ENCODE results near the gene LANCL3.

The LANCL3 gene

DNA sequence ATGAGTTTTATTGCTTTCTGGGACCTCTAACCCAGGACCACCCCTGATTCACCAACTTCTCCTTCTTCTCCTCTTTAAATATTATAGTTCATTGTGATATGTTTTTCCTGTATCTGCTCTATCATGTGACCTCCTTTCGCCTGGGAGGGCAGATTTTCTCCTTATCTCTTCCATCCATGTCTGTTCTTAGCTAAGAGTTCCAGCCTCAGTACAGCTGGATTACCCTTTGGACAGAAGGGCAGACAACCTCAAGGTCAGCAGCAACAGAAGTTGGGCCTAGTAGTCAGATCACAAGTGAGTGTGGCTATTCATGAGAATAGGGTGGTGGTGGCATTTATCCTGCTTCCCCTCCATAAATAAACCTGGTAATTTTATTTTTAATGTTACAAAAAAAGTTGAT is 108.4 kb downstream of the LANCL3 start:
- no peak for DNase-seq (ENCODE audit: low read depth)

DNA sequence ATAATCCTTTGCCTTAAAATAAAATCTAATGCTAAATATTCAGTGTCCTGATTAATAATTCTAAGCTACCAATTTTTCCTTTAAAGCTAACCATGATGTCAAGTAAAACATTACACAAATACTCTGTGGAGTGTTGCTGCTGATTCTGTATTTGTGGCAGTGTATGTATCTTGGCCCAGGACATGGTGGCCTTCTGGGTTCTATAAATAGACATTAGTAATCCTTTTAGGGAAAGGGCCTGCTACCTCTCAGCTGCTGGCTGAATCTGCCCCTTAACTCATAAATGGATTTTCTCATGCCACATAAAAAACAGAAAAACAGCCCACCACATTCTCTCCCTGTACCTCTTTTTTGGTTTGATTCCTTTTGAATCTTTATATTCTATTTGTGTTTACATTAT is 113.0 kb downstream of the LANCL3 start:
- no peak for DNase-seq (ENCODE audit: low read depth)

DNA sequence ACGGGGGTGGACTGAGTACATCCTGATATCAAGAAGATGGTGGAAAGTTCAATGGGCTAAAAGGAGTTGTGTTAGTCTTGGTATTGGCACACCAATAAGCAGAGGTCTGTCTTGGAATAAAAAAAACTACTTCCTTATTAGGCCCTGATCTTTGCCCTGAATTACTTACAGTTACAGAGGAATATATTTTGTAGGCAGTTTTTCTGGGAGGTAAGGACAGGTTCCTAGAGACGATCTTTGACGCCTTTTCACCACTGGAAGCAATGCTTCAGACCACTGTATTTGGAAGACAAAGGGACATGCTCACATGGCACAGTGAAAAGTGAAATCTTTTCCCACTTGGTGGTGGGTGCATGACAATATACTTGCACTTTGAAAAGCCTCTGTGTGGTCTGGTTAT is 113.5 kb downstream of the LANCL3 start:
- no peak for DNase-seq (ENCODE audit: low read depth)

DNA sequence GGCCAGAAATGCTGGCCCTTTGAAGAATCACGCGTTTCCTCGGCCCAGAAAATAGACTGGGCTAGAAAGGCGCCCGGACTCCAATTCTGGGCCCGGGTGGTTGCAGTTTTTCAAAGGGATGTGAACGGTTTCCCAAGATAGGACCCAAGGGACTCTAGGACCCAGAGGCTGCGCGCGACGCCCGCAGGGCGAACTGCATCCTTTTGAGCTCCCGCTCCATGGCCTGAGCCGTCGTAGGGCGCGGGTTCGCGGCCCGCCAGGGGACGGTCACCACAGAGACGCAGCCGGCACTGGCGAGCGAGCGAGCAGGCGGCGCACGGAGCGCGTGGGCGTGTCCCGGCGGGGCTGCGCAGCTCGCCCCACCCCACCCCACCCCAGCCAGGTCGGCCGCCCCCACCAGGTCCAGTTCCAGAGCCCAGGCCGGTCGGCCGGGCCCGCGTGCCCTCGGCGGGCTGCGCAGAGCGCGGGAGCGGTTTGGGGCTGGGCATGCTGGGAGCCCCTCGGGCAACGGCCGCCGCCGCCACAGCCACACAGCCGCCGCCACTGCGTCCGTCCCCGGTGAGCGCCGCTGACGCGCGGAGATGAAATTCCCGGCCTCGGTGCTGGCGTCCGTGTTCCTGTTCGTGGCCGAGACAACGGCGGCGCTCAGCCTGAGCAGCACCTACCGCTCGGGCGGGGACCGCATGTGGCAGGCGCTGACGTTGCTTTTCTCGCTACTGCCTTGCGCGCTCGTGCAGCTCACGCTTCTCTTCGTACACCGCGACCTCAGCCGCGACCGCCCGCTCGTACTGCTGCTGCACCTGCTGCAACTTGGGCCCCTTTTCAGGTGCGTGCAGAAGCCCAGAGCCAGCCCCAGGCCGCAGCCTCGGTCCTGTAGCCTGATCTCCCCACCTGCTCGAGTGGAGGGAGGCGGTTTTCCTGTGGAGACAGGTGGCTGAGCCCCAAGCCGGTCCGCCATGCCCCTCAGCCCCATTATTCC is 114.2 kb downstream of the LANCL3 start, which contains the start of gene XK:
XK (plus strand) TSS at position 411 of the 979 bp plus-strand sequence; CDS start at position 582, 171 bp downstream.
- no peak for DNase-seq (ENCODE audit: low read depth)

DNA sequence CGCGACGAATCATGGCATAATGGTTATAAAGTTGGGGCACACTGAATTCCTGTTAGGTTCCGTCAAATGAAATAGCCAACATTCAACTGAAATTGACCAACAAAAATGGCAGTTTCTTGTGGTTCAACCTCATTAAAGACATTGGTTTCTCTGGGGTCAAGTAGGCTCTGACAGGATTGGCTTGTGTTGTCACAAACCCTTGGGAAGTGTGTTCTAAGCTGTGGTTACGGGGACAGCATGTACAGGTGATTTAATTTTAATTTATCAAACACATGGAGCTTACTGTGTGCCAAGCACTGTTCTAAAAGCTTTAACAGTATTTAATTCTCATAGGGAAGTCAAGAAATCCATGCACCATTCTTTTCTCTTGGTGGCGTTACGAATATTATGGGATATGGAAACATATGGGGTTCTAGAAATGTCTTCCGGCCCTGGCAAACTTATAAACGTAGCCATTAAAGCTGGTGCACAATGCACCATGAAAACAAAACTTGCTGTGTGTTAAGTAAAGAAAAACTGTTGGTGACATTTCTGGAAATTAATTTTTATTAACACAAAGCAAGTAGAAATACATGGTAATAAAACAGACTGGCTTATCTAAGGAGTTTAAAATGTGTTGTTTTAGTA is 115.0 kb downstream of the LANCL3 start:
- DNase-seq (ENCODE audit: low read depth): no peak

DNA sequence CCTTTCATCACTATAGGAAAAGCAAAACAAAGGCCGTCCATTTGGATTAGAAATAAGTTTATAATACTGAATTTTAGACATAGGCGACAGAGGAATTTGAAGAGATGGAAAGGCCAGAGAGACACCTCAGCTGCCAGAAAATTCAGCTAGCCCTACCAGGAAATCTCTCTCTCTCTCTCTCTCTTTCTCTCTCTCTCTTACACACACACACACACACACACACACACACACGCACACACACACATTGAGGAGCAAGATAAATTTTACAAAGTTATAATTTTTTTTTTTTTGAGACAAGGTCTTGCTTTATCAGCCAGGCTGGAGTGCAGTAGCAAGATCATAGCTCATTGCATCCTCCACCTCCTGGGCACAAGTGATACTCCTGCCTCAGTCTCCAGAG is 115.5 kb downstream of the LANCL3 start:
- no peak for DNase-seq (ENCODE audit: low read depth)

DNA sequence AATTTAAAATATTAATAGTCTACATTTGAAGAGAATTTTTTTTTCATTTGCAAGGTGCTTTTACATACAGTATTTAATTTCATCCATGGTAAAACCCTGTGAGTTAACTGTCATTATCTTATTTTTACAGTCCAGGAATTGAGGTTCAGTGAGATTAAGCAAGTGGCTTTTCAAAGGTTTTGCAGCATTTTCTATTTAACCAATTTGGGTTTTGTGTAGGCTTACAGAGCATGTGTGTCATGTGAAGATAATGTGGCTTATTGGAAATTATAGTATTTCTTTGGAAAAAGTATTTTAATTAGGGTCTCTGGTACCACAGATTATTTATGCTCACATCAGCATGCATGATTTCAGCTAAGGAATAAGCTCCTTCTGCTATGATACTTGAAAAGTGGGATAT is 118.7 kb downstream of the LANCL3 start:
- DNase-seq (ENCODE audit: low read depth): no peak

DNA sequence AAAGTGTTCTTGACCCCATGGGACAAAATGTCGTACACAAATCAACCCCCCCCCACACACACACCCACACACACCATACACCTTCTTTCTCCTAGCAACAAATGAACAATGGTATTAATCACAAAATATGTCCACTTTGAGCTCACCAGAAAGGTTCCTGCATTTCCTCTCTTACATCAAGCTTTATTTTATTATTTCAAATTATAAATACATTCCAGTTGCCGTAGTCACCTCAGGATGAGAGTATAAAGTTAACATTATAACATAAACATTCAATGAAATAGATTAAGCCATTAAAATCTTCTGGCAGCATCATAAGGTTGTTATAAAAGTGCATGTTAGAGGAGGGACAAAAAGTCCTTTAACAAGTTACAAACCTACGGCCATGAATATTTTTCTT is 121.5 kb downstream of the LANCL3 start:
- no peak for DNase-seq (ENCODE audit: low read depth)

GRCh38 chrX:37697169-37697760 is 125.8 kb downstream of the LANCL3 start:
- no peak for DNase-seq (ENCODE audit: low read depth)

- DNase-seq (ENCODE audit: low read depth): no peak
Measured at GRCh38 chrX:37701588-37701987, 130.1 kb downstream of the LANCL3 start.

DNA sequence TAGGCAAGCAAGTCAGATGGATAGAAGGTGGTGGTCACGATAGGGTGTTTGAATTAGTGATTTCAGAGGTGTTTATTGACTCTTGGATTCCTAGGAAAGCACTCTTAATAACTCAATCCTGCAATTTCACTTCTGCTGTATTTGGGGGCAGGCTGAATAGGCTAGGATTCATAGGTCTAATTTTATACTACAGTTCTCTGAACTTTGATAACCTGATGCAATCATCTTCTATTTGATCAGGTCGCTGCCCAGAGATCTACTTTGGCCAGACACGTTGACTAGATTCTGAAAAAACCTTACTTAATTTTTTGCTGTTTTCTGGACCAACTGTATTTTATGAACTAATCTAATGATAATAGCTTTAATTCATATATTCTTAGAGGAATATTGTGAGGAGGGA is 140.5 kb downstream of the LANCL3 start:
- no peak for DNase-seq (ENCODE audit: low read depth)

DNA sequence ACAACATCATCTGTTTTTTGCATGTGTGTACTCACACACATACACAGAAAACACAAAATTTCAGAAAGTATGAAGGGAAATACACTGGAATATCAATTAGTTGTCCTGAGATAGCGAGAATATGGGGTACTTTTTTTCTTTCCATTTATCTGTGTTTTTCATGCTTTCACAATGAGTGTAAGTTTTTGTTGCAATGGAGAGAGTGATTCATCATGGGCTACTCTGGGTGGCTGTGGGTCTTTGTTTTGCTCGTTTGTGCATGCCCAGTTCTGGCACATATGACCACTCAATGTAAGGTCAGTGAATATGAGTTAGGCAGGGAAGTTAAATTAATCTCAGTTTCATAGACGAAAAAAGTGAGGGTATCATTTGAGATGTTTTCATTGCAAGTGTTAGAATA is 141.0 kb downstream of the LANCL3 start:
- no peak for DNase-seq (ENCODE audit: low read depth)

- no peak for DNase-seq (ENCODE audit: low read depth)
Measured at GRCh38 chrX:37714479-37714878, 143.0 kb downstream of the LANCL3 start.

DNA sequence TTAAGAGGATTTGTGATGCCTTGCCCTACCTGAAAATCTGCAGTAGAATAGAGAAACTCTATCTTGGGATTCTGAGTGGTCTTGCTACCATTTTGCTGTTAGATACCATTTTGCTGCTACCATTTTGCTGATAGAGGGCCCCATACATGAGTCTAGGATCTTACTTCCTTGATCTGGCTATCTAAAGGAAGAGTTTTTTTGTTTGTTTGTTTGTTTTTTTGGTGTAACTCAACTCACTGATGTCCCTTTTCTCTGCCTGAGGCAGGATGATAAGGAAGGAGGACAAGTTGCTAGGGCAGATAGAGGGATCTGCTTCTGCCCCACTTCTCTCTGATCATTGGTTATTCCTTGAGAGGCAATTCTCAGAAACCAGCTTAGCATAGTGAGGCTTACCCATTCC is 145.1 kb downstream of the LANCL3 start:
- no peak for DNase-seq (ENCODE audit: low read depth)

DNA sequence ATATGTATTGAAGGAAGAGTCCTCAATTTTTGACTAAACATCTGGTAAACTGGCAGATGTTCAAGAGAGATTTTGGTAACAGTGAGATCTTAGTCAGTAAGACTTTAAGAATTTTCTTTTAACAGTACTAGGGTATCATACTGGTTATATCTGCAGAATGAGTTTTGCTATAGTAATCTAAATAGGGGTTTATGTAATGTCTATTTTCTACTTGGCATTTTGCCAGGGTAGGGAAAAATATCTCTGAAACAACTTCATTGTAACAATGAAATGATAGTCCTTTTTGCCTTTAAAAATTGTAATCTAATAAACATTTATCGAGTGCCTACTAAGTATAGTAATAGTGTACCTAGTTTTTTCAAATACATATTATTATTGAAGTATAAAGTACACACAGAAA is 146.2 kb downstream of the LANCL3 start:
- DNase-seq (ENCODE audit: low read depth): no peak

DNA sequence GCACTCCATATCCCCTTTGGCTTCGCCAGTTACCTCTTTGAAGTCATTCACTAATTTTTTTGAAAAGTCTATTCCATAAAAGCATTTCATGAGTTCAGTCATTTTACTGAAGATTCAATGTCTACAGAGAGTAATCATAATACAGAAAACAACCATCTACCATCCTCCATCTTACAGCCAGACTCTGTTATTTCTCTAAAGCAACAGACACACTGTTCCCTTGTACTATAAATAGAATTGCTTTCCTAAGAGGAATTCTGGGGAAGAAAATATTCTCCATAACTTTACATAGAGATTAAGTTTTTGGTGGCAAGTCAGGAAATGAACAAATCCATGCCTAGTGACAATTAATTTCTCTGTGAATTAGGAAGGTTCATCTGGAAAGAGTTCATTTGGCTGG is 151.1 kb downstream of the LANCL3 start:
- DNase-seq (ENCODE audit: low read depth): no peak

DNA sequence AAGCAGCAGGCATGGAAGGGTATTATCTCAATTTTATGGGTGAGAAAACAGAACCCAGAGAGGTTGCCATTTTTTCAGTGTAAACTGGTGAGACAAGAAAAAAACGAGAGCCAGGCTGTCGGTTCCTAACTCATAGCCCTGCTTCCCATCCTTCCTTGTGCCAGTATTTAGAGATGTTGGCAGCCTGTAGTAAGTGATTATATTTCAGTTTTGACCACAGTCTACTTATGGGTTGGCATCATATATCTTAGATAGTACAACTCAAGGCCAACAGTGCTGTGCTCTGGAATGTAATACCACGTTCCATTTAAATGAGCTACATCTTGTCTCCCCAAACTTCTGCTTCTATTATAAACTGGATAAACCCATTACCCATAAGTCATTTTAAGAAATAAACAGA is 154.9 kb downstream of the LANCL3 start:
- DNase-seq (ENCODE audit: low read depth): no peak
